GM19467 (cell line): ENCODE data around the gene RIMBP2.

Experiments used
- ATAC-seq: cut with Tn5 transposase; IDR thresholded peaks from one replicate; pipeline ENCODE4 v1.9.1; 2021; ENCODE audit warnings: mild to moderate bottlenecking, moderate library complexity; ENCODE audit not compliant: unreplicated experiment

RIMBP2 gene

GRCh38 chr12:130639476-130640424 lies 76.3 kb downstream of the RIMBP2 start:
- ATAC-seq: no peak

DNA sequence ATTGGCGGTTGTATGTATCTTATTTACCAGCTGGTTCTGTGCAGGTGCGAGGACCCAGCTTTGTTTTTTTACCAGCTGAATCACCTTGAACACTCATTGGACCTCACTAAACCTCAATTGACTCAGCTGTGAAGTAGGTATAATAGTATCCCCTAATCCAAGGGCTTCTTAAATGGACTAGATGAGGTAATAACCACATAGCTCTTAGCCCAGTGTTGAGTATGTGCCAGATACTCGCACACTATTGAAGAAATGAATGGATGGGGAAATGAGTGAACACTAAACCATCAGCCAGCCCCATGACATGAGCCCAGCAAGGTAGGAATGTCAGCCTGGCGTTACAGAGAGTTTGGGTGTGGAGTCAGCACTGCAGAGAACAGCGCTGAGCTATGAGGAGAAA lies 79.7 kb downstream of the RIMBP2 start:
- no peak for ATAC-seq

GRCh38 chr12:130634866-130635265 lies 81.2 kb downstream of the RIMBP2 start:
- ATAC-seq: no peak

- ATAC-seq: no peak
These were observed 82.3 kb downstream of the RIMBP2 start for GRCh38 chr12:130633771-130634170.

DNA sequence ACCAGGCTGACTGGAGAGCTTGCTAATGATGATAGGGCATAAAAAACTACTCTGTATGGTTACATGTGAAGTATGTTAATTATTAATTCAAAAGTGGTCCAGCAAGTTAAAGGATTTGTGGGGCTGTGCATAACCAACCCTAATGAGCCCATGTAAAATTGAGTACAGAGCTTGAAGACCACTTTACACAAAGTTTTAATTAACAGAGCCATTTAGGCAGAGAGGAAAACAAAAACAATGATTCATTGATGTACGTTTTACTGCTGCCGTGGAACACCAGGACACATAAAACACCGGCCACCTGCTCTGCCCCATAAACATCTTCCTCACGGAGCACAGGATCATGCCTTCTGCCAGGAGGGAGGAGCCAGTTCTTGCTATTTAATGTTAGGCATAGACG lies 83.5 kb downstream of the RIMBP2 start:
- no peak for ATAC-seq

- no peak for ATAC-seq
These were observed 87.8 kb downstream of the RIMBP2 start for GRCh38 chr12:130628304-130628703.

GRCh38 chr12:130627175-130627574 lies 88.9 kb downstream of the RIMBP2 start:
- ATAC-seq: no peak

DNA sequence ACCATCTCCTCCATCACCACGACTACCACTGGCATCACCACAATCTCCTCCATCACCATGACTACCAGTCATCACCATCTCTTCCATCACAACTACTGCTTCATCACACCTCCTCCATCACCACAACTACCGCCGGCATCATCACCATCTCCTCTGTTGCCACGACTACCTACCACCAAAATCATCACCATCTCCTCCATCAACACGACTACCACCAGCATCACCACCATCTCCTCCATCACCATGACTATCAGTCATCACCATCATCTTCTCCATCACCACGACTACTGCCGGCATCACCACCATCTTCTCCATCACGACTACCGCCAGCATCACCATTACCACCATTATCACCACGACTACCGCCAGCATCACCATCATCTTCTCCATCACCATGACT lies 89.5 kb downstream of the RIMBP2 start:
- ATAC-seq: no peak

- no peak for ATAC-seq
These were observed 90.9 kb downstream of the RIMBP2 start for GRCh38 chr12:130625201-130625600.

- ATAC-seq: no peak
These were observed 93.3 kb downstream of the RIMBP2 start for GRCh38 chr12:130622803-130623202.

- ATAC-seq: no peak
These were observed 94.3 kb downstream of the RIMBP2 start for GRCh38 chr12:130621696-130622298.

DNA sequence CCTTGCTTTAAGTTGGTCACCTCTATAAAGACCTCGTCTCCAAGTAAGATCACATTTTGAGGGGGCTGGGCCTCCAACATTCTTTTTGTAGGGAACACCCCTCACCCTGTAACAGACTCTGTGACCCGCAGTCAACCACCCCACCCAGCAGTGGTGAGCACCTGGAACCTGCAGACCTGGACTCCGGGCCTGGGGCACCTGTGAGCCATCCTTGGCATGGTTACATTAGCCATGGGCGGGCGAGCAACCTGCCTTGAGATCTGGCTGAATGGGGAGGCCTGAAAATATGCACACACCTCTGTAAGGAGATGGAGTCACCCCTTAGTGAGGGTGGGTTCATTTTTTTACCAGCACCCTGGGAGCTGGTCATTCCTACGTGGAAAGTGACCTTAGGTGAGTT lies 95.3 kb downstream of the RIMBP2 start:
- ATAC-seq: no peak

DNA sequence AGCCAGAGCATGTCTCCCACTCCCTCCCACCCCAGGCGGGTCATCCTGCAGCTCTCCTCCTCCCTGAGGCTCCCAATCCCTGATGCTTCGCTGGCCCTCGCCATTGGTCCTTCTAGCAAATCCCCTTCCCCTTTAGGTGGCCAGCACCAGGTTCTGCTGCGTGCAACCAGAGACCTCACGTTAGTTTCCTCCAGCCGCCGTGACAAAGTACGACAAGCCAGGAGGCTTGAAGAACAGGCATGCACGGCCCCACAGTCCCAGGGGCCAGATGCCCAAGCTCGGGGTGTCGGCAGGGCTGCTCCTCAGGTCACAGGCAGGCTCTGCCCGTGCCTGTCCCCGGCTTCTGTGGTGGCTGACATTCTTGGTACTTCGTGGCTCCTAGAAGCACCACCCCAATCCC lies 95.8 kb downstream of the RIMBP2 start:
- no peak for ATAC-seq

- no peak for ATAC-seq
These were observed 96.6 kb downstream of the RIMBP2 start for GRCh38 chr12:130619385-130620001.

DNA sequence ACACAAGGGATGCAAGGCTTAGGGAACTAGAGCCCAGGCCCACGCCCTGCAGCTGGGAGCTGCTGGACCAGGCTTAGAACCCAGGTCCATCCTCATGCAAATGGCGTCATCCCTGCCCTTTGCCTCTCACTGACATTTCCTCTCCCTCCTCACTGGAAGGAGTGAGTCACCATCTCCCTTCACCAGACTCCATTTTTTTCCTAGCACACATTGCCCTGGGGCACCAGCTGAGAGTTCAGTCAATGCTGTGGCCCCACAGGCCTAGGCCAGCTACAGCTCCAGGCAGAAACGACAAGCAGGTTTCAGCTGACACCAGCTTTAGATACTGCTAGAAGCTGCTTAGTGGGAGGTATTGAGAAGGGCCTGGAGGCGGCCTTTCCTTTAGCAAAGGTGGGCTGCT lies 98.9 kb downstream of the RIMBP2 start:
- ATAC-seq: no peak

DNA sequence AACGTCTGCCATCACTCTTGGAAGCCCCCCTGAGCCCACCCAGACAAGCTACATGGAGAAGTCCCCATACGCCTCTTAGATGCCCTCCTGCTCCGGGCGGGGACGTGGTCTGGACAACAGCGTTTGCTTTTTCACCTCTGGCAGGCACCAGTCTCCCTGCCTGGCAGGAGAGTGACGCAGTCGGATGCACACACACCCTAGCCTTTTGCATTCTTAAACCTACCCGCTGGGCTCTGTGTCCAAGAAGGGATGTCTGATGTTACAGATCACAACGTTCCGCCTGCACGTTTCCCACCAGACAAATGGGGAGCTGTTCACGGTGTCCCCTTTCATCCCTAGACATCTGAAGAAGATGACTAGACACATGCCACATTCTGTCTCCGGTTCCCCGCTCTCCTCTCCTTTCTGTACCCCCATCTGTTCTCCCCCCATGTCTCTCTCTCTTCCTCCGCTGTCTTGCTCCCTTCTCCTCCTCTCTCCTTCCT lies 100.2 kb downstream of the RIMBP2 start:
- ATAC-seq: no peak

DNA sequence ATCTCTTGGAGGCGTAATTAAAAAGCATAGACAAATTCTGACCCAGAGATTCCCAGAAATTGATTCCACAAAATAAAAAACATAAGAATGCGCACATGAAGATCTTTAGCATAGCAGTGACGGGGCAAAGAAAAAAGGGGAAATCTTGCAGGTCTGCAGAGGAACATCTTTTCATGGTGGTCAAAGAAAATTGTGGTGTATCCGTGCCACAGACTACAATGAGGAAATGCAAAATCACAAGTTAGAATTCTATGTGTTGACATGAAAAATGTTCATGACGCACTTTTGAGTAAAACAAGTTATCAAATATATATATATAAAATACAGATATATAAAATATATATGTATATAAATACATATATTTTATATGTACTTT lies 101.6 kb downstream of the RIMBP2 start:
- no peak for ATAC-seq

DNA sequence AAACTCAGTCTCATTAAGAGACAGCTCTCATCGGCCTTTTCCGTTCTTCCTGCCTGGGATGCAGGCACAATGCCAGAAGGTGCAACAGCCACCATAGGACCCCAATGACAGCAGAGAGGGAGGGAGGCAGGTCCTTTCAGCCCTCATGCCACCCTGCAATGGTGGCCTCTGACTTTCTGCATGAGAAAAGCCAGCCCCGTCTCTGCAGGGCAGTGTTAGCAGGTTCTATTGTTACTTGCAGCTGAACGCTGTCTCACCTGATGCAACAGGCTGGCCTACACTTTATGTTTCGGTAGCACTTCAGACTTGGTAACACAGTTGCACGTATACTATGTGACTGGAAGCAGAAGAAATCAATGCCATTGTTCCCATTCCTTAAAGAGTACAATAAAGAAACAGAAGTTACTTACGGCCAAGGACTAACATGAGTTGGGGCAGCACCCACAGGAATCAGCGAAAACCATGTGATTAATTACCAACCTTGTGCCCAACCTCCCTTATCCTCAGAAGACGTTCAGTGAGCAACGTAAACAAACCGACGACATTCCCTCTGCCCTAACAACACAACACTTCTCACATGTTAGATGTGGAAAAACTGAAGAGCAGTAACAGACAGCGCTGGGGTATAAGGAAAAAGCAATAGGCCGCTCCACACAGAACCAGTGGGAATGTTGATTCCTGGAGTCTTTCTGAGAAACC lies 102.1 kb downstream of the RIMBP2 start:
- no peak for ATAC-seq

DNA sequence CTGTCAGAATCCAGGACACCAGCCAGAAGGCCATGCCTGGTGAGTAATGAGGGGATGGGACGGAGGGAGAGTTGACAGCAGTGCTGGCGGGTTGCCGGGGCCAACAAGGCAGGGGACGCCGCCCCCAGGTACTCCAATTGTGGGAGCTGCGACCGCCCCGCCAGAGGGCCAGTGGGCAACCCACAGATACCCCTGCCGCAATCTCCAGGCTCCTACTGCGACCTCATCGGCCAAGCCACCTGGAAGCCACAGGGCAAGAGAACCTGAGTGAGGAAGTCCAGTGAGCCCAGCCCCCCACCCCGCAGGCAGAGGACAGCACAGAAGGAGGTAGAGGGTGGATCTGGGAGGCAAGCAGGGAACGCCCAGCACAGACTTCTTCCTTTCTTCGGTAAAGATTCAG lies 103.0 kb downstream of the RIMBP2 start:
- no peak for ATAC-seq

GRCh38 chr12:130611026-130611905 lies 104.8 kb downstream of the RIMBP2 start:
- ATAC-seq: no peak
